GM21619 (cell line): ENCODE measurements around the gene IQGAP2.
"Not testable (repeated sequence)": the region's sequence is repeated elsewhere in the genome, so short reads cannot be mapped to it uniquely, and the experiment has no call there.

Experiments used
- ATAC-seq: cut with Tn5 transposase; IDR thresholded peaks from one replicate; pipeline ENCODE4 v1.9.1; 2021; ENCODE audit not compliant: unreplicated experiment

IQGAP2 gene

DNA sequence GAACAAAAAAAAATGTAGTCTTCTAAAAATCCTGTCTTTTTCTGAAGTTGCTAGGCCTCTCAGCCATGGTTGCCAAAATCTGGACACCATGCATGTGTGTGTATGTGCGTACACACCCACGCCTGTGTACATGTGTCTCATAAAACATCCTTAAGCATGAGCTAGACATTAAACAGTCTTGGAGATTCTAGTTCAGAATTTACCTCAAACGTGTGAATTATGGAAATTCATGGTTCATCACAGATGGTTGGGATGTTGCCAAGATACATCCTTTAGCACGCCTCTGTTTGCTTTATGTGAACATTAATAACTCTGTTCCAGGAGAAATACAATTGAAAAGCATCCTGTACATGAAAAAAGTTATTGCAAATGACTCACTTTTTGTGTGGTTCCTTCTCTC lies 167.1 kb downstream of the IQGAP2 start:
- no peak for ATAC-seq

DNA sequence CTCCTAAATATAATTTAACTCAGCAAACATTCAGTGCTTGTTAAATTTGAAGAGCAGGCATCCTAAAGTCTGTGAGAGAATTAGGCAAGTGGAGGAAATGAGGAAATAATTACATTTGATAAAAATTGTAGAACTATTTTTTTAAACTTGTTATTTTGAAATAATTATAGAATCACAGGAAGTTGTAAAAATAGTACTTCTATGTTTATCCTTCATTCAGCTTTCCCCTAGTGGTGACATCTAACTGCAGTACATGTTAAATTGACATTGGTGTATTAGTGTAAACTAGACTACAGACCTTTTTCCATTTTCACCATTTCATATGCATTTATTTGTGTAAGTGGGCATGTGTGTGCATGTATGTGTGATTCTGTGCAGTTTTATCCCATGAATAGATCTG lies 168.5 kb downstream of the IQGAP2 start:
- no peak for ATAC-seq

DNA sequence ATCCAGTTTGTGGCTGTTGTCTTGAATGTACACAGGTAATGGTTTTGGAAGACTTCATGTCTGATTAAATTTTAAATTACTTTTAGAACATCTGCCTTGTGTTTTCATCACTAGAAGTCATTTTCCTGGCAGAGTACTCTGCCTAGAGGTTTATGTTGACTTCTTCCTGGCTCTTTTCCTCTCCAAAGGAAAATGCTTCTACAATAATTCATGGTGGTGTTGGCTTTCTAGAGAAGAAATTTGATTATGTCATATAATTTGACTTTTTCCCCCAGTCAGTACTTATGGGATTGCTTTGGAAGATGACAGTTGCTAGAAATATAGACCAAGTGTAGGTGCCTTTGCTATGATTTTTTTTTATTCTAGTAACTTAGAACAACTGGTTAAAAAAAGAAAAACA lies 173.4 kb downstream of the IQGAP2 start:
- no peak for ATAC-seq

DNA sequence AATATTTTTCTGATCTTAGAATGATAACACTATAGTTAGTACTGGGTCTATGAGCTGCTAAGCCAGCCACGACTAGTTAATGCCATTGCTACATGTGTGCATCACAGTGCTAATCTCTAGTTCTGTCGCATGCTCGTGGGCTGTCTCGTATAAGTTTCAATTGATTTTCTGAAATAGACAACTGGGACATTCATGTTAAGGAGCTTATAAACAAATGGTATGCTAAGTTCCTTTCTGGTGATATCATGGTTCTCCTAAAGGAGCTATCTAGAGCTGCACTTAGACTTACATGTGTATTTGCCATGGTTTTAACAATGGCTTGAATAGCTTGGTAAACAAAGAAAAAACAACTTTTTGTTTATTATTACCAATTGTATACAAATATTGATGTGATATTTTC lies 173.9 kb downstream of the IQGAP2 start:
- ATAC-seq: no peak

DNA sequence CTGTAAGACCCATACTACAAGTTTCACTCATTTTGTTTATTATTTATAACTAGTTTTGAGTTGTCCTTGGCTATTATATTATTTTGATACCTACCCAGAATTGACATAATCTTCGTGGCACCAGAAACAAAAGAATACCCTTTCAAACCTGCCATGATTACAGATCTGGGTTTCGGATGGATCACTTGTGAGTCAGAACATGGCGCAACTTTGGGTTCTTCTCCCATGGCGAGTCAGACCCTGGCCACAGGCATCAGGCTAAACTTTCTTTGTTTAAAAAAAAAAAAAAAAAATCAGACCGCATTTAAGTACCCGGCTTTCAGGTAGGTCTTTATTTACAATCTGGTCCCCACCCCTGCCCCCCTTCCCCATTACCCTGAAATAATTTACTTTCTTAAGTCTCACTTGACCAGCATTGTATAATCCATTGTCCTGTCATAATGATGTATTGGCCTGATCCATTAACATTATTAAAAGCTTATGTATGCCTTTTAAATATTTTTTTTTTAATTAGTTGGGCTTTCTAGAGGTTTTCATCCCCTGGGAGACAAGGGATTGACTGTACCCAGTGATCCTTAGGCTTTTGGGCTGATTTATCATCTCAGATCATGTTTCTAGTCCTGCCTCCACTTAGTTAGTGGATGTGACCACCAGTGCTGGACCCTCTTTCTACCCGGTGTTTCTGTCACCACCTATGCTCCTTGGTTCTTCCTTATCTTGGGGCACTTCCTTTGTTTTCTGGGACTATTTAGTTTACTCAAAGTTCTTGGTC lies 176.3 kb downstream of the IQGAP2 start:
- ATAC-seq: no peak

DNA sequence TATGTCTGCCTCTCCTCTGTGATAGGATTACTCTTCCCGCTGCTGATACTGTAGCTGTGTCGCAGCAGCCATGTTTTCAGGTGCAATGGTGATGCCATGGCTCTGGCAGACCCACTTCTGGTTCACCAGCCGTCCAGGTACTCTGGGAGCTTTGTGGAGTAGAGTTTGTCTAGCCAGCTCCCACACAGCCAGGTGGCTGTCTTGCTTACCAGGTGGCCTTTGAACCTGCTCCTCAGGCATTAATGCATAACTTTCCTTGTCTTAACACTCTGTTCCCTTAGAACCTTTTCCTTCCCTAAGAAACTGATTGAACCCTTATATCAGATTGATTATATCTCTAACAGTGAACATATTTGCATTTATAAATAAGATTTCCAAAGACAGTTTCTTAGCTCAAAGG lies 177.9 kb downstream of the IQGAP2 start:
- no peak for ATAC-seq

DNA sequence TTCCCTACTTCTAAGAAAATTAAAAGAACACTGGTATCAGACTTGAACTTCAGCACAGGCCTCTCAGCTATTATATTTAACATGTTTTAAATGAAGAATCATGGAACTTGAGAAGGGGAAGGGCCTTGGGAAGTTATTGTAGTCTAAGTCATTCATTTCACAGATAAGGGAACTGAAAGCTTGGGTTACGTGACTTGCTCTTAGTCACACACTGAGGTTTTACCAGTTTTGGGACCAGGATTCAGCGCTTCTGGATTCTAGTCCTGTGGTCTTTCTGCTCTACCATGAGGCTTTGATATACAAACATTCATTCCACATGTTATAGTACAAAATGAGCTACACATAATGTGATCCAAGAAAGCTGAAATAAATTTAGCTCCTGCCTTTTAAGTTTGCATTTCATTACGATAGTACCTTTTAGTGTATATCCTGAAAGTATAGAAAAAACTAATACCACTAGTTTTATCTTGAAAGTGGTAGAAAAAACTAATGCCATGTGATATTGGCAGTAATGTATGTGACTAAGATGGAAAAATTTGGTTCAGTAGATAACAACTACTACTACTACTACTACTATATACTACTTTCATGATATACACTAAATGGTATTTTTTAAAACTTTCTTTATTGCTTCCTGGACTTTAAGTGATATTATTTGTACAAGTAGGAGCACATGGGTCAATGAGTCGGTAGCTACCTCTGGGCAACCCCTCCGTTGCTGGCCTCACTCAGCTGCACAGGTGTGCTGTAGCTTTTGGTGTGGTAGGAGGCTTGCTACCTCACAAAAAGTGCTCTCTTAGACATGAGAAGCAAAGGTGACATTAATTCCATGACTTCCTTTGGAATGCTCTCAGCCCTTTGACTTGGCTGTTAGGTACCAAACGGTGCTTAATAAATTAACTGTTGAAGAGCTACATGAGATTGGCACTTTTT lies 179.4 kb downstream of the IQGAP2 start:
- ATAC-seq: peak; percentile 85

DNA sequence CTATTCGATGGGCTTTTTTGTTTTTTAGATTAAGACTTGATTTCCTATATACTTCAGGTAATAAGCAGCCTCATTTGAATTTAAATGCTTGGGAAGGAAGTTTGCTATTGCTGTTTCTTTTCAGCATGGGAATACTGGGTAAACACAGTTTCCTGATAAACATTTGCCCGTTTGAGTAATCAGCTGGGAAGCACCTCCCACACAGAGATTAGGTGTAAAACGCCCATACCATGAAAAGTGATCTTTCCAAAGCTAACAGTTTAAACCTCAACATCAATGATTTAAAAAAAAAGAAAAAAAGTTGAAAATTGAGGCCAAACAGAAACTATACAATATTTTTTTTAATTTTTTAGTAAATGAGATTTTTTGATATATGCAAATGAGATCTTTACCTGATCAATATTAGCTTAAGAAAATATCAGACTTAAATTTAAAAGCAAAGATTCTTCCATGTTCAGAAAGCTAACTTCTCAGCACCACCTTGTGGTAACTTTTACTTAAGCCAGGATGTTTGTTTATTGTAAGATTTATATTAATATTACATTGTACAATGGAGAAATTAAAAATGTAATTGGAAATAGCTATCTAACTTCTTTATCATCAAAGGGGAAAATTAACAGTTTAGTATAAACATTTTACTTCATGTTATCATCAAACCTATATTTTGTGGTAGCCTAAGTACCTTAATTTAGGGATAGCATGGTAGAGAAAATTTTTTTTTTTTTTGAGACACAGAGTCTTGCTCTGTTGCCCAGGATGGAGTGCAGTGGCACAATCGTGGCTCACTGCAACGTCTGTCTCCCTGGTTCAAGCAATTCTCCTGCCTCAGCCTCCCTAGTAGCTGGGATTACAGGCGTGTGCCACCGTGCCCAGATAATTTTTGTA lies 180.3 kb downstream of the IQGAP2 start:
- no peak for ATAC-seq

DNA sequence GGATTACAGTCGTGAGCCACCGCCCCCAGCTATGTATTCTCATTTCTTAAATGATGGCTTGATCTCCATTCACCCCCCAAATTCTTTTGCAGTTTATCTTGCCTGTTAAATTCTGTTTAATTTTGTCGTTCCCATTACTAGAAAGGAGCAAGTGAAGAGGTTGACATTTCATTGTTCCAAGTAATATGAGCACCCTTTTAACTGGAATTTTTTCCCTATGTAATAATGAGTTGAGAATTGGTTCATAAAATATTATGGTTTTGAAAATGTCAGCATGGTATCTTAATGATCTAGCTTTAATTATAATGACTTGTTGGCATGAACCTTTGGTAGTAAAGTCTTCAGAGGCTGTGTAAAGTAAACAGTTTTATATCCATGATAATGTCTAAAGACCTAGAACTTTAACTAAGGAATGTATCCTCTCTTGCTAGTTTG lies 182.7 kb downstream of the IQGAP2 start:
- no peak for ATAC-seq

DNA sequence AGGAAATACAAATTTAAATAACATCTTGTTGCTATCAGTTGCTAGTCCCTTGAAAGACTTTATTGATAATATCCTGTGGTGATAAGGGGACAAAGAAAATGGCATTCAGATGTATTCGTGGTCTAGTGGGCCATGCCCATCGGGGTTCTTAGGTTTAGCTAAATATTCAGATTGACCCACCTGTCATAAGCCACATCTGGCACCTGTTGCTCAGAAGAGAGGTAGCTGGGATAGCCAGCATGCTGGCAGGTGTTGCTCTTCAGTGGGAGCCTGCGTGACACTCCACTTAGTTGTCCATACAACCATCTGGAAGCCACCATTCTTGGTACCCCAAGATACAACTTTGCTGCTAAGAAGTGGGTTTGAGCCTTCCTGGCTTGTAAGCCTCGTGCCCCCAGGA lies 183.4 kb downstream of the IQGAP2 start:
- no peak for ATAC-seq

DNA sequence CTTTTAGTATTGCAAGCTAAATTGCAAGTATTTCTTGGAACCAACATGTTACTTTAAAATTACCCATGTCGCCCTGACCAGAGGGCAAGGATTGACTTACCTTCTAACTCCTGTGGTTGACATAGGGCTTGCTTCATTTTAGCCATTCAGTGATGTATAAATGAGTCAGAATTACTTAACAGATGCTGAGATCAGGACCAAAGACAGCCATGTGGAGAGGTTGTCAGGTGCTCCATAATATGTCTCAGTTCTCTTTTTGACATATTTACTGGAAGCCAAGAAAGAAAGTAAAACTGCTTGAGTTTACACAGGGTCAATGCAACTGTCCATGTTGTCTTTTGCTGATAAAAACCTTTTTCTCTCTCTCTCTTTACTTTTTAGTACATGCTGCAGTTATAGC lies 186.9 kb downstream of the IQGAP2 start:
- ATAC-seq: peak; percentile 97

DNA sequence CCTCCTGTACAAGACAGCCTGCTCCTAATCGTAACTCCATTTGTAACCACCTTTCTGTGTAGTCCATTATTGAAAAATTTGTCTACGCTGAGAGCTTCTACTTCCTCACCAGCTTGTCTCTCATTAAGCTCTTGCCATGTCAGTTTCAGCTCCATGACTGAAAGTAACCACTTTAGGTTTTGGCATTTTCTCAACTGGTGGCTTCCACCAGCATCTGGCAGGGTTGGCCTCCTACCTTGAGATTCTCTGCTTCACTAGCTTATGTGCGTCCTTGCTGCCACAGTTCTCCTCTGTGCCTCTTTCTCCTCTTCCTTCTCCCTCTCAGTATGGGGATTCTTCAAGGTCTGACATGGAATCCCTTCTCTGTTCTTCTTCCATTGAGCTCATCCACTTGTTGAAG lies 188.3 kb downstream of the IQGAP2 start:
- ATAC-seq: no peak

DNA sequence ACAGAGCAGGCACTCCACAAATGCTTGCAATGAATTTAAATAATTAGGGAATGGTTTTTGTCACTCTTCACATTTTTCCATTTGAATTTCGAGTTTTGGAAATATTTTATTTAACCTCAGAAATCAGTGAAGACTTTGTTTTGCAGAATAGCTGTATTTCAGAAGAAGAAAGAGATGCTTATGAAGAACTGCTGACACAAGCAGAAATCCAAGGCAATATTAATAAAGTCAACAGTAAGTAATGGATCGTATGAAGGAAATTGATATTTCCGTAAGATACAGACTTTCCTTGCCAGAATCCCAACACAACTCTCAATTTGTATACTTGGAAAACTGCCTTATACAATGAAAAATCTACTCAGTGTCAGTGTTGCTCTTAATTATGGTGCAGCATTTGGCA lies 189.6 kb downstream of the IQGAP2 start:
- no peak for ATAC-seq

DNA sequence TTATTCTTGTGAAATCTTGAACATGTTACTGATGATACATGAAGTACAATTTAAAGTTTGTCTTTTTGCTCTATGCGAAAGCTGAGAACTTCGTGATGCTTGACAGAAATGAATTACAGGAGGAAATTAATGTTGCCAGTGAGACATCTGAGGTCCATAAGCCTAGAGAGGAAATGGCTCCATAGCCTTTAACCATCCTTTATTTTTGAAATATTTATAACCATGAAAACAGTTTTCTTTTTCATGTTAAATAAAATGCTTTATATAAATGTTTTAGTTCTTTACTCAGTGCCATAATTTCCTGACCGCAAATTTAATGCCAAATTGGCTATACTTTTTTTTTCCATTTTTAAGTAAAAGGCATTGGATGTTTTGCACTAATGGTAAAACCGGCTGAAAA lies 191.0 kb downstream of the IQGAP2 start:
- no peak for ATAC-seq

DNA sequence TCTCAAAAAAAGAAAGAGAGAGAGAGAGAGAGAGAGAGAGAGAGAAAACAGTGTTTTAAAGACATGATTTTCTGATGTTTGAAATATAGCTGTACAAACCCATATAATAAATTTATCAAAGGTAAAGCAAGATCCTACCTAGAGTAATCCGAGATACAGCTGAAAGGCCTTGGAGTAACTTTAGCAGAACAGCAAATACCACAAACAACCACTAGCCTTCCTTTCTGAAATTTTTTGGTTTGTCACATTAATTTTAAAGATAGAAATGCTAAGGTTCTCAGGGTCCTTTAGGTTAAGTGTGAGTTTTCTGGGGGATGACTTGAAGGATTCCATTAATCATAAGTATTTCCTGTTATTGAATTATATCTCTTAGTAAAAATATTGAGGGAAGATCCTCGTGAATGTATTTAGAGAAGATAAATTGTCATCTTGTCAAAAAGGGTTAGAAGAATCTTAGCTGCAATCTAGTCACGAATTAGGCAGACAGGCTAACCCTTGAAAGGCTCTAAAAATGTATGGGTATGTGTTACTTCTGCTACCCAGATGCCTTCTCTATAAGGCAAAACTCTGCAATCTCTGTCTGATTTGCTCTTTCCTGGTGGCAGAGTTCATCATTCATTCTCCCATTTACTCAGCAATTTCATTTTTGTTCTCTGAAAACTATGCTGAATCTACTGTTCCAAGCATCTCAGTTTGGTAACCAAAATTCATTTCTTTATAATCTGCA lies 192.8 kb downstream of the IQGAP2 start:
- ATAC-seq: no peak

DNA sequence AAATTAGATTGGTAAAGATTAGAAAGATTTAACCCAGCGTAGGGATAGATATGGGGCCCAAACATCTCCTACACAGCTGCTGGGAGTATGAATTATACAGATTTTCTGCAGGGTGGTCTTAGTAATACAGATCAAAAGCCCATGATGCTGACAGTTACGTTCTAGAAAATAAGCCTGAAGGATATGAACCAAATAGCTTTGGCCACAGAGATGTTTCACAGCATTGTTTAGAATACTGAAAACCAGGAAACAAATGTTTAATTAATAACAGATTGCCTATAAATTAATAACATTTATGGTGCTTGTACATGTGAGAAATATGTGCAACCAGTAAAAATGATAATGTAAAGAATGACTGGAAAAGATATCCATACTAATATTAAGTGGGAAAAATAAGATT lies 195.4 kb downstream of the IQGAP2 start:
- ATAC-seq: no peak

DNA sequence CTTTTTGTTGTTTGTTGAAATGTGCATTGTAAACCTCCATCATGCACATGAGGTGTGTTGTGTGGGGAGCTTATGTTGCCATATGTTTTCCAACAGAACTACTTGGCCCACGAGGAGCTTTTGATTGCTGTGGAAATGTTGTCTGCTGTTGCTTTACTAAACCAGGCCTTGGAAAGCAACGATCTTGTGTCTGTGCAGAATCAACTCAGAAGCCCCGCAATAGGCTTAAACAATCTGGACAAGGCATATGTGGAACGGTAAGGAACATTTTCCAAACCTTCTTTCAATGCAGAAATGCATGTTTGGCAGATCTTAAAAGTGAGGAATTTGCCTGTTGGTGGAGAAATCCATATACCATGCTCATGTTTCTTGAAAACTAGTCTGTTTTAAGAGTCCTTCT lies 197.6 kb downstream of the IQGAP2 start:
- no peak for ATAC-seq

DNA sequence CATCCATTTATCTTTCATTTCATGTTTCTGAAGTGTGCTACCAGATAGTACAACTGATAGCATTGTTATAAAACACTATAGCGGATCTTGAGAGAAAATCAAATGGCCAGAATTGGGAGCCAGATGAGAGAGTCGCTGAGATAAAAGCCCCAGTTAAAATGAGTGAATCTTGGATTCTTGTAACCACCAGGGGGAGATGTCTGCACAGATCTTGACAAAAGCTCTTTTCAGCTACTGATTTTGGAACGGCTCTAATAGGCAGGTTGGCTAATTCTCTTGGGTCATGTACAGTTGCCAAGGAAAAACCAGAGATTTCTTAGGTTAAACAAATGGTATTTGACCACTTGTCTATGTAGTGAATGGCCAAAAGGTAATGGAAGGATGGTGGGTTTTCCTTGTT lies 198.4 kb downstream of the IQGAP2 start:
- no peak for ATAC-seq

DNA sequence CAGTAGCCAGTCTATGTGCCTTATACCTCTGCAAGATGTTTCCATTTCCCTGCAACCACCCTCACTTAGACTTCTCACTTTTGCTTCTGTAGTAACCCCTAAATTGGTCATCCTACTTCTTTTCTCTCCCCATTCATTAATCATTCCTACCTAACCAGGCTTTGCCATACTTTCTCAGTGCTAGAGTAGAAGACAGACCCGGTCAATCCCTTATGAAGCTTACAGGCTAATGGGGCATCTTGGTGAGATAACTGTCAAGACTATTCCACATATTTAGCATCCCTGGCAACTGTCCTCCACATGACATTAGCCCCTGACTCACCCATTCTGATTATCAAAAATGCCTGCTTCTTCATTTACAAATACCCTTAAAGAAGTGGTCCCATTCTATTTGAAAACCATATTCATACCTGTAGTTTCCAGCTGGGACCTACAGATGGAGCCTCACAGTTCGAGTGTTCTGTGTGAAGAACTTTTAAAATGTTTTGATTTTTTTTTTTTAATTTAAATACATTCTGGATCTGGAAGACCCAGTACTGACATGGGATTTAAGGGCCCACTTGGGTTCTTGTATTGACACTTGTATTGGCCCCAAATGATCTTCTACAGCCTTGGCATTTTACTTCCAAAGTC lies 199.1 kb downstream of the IQGAP2 start:
- ATAC-seq: no peak

DNA sequence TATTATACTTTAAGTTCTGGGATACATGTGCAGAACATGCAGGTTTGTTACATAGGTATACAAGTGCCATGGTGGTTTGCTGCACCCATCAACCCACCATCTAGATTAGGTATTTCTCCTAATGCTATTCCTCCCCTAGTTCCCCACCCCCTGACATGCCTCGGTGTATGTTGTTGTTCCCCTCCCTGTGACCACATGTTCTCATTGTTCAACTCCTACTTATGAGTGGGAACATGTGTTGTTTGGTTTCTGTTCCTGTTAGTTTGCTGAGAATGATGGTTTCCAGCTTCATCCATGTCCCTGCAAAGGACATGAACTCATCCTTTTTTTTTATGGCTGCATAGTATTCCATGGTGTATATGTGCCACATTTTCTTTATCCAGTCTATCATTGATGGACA lies 200.9 kb downstream of the IQGAP2 start:
- ATAC-seq: not testable (repeated sequence)
